Stimulated activated CD4-positive, alpha-beta T cell treated with anti-CD3 and anti-CD28 coated beads, Interleukin-15, amount 100 ng/mL, for 1 hour (primary cell): Measurements from ENCODE around the gene MIF4GD.
"Not testable (repeated sequence)": the region's sequence is repeated elsewhere in the genome, so short reads cannot be mapped to it uniquely, and the experiment has no call there.

Source experiments
- DNase-seq, 2 donors: peaks; one replicate each; pipeline ENCODE4 v3.0.0-alpha.2; 2020; ENCODE audit warnings: low read depth in 1 of 2, low spot score in 1 of 2

The MIF4GD gene

DNA sequence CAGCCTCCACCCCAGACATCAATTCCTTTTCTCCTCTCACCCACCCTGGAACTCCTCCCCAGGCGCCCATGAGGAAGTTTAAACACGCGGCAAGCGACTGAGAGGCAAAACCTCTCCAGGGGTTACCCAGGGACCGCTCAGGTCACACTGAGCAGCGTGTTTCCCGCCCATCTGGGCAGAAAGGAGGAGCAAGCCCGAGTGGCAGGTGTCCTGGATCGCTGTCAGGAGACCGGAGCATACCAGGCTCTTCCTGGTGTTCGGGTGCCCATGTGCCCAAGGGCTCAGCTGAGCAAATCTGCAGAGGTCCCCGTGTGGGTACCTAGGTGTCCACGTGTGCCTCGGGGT lies 17.7 kb upstream of the MIF4GD start:
- peak; percentile 14 to 32 for DNase-seq

DNA sequence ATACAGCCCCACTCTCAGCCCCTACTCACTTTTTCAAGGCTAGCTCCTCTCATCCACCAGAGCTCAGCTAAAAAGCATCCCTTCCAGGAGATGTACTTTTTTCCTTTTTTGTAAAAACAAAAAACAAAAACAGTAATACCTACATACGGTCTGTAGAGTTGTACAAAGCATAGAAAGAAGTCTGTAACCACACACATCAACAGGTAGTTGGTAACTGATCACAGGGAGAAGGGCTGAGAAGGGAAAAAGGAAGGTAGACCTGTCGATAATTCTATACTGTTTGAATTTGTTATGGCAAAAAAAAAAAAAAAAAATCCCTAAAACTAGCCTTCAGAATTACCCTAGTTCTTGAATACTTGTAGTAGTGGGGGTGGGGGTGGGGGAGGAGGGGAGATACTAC lies 17.3 kb upstream of the MIF4GD start:
- DNase-seq: no peak

DNA sequence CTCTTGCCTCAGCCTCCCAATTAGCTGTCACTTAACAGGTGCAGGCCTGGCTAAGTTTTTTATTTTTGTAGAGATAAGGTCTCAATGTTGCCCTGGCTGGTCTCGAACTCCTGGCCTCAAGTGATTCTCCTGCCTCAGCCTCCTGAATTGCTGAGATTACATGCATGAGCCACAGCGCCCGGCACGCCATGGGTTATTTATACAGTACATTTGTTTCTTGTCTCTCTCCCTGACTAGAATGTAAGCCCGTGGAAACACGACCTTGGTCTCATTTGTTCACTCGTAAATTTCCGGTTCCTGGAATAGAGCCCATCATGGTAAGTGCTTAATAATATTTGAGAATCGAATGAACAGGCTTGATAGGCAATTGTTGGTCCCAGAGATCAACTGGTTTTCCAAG lies 16.2 kb upstream of the MIF4GD start:
- no peak for DNase-seq

DNA sequence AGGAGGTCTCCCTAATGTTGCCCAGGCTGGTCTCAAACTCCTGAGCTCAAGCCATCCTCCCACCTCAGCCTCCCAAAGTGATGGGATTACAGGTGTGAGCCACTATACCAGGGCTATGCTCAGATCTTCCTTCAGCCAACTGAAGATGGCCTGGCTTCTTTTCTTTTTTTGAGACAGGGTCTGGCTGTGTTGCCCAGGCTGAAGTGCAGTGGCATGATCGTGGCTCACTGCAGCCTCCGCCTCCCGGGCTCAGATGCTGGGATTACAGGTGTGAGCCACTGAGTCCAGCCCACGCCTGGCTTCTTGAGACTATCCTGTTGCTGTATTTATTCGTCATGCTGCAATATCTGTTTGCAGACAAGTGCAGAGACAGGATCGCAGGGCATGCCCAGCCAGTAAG lies 14.1 kb upstream of the MIF4GD start:
- DNase-seq: no peak

DNA sequence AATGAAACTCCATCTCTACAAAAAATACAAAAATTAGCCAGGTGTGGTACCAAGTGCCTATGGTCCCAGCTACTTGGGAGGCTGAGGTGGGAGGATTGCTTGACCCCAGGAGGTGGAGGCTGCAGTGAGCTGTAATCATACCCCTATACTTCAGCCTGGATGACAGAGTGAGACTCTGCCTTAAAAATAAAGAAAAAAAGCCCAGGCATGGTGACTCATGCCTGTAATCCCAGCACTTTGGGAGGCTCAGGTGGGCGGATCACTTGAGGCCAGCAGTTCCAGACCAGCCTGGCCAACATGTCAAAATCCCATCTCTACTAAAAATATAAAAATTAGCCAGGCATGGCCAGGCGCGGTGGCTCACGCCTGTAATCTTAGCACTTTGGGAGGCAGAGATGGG lies 9.2 kb upstream of the MIF4GD start:
- not testable (repeated sequence) for DNase-seq

DNA sequence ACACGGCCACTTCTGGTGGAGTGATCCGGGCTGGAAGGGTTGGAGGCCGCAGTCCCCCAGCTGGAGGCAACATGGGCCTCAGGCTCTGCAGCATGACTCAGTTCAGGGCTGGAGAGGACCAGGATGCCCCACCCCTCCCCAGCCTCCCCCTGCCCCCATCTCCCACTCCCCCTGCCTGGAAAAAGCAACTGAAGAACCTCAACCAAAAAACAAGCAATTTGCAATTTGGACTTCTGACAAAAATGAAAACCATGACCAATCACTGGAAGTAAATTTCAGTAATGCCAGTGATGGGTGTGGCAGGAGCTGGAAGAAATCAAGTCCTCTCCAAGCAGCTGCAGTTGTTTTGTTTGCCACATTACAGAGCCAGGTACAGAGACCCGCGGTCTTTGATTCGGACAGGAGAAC lies 6.6 kb upstream of the MIF4GD start:
- DNase-seq: no peak

DNA sequence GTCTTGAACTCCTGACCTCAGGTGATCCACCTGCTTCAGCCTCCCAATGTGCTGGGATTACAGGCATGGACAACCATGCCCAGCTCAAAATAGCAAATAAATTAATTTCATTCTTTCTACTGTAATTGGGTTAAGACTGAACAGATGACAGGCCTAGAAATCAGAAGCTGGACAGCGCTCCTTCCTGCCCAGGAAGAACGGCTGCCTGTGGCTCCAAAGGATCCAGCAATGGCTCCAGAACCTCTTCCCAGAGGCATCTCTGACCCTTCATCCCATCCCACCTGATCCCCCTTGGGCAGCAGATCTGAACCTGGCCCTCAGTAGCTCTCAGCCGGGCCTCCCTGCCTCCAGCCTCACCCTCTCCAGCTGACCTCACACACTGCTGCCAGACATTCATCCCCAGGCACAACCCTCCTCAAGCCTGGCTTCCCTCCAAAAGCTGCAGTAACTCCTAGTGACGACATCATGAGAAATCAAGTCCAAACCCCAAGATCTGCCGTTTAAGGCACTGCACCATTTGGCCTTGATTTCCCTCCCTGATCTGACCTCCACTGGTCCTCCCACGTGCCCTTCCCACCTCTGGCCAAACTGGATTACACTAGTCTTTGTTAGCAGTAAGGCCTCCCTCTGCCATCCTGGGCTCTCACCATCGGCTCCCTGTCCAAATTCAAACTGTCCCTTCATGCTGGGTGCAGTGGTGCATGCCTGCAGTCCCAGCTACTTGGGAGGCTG lies 3.1 kb upstream of the MIF4GD start:
- DNase-seq: no peak

DNA sequence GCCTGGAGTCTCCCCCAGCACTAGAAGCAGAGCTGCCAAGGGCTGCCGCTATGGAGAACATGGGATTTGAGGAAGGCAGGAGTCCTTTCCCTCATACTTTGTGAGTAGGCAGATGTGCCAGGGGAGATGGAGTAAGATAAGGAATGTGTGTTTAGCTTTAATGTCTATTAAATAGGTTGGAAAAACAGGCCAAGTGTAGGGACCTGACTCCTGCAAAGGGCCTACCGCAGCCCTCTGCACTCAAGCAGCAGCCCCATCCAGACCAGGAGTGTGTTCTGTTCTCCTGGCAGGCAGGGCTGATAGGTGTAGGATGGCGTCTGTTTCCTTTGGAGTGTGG lies 1.8 kb upstream of the MIF4GD start:
- no peak for DNase-seq

DNA sequence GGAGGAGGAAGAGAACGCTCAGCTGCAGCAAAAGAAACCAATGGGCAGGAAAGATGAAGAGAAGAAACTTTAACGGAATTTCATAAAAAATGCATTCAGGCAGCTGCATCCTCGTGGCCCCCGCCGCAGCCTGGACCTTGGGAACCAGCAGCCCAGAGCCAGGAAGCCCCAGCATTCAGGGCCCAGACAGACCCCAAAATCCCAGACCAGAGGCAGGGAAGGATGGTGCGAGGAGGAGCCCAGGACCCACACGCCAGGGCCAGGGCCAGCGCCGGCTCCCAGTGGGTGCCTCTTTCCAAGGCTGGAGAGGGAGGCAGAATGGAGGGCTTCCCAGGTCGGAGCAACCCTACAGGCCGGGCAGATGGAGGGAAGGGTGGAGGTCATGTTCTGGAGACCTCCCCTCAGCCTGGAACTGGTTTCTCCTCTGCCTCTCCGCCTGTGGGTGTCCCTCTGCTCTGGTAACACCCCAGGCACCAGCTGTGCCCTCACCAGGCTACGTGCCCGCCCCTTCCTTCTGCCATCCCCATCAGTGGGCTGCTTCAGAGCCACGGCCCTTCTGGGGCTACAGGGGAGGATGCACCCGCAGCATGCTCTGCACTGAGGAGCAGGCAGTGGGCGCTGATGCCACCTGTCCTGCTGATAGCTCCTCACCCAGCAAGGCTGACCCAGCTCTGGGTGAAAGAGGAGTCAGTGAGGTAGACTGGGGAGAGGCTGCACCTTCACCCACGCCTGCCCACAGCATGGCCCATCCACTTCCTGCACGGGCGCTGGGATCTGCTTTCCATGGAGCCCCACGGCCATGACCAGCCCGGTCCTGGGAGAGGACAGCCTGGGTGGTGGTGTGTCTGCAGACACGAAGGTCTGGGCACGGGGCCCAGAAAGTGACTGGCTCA lies 1.2 kb upstream of the MIF4GD start:
- no peak for DNase-seq

DNA sequence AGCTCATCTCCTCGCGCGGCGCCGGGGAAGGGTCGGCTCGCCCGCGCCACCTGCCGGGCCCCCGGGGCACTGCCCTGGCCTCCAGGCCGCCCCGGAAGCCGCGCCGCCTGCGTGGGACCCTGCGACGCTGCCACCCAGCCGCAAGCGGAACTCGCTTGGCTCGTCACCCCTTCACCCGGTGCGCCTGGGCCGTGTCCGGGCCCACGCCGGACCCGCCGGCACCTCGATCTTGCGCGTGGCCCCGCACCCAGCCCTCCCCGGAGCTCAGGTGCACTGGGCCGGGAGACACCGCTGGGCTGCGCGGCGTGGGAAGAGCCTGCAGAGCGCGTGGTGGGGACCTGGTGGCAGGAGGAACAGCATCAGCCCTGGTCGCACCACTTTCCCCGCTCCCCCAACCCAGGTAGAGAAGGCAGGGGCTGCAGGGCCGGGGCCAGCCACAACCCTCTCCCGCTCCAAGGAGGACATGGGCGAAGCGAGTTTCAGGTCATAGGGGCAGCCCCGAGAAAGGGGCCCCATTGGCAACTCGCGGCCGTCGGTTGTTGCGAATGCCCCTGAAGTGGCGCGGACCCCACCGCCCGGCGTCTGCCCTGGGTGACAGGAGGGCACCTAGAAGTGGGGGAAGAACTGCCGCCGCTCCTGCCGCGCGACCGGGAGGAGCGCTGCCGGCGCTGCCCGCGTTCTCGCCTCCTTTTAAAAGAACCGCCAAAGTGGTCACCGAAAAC lies 363 bp upstream of the MIF4GD start:
- DNase-seq: peak; percentile 85 to 89

DNA sequence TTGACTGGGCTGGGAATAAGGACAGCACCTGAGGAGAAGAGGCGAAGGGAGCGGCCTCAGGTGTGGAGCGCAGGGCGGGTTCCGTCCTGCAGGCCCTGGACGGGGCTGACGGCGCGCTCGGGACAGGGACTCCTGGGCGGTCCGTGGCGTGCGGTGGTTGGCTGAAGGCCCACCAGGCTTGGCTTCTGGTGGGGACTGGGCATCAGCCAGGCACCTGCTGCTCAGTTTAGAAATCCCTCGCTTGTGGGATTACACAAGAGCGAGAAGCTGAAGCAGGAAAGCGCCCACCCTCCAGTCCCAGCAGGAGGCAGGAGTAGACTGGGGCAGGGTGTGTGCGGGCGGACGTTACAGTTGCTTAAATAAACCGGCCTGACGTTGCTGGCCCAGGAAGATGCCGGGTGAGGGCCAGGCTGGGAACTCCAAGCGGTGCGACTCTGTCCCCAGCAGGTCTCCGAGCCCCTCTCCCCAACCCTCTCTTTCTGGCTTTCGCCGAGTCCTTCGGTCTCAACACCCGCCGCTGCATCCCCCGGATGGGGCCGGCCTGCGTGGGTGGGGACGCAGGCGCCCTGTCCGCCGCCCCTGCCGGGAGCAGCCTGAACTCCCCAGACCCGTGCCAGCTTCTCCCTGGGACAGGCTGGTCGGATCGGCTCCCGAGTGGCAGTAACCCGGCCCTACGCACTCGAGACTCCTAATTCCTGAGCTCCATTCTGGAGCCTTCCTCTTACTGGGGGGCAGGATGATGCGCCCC lies 639 bp downstream of the MIF4GD start:
- peak in 1 of 2 donors; percentile 35 for DNase-seq

DNA sequence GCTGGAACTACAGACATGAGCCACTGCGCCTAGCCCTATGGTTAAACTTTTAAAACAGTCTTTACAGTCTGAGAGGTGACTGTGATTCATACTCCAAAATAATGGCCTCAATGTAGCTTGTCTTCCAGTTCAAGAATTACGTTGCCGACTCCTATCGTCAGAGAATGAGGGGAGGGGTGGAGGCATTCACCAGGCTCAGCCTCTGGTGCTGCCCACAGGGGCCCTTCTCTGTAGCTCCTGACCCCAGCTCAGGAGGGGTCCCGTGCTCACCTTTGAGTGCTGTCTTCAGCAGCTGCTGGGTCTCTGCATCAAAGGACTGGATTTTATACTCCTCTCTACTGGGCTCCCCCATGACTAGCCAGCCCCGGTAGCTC lies 1.2 kb downstream of the MIF4GD start:
- no peak for DNase-seq

DNA sequence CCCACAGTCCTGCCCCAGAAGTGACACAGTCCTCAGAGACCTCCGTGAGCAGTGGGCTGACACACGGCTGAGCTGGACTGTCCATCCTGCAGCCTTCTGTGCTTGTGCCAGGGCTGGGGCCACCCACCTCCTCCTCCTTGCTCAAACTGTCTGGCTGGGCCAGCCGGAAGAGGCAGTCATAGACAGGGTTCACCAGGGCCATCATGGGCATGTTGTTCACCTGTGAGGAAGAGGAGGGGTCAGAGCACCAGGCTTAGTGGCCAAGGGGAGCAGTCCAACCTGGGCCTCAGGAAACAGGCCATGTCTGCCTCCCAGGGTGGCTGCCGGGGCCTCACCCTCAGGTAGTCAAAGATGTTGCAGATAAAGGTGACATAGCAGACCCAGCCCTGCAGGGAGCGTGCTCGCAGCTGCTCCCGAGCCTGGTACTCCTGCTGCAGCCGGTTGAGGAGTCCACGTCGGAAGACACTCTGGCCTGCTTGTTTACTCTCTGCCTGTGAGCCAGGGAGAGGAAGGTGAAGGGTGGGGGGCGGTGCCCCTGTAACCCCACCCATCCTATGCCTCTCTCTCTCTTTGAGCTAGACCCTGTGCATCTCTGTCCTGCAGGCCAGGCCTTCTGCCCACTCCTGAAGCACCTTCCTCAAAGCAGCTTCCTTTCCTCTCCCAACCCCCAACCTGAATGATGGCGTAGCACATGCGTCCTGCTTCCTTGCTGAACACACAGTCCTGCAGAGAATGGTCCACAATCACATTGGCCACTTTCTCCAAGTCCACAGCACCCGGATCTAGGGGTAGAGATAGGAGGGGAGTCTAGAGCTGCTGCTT lies 3.4 kb downstream of the MIF4GD start:
- no peak for DNase-seq

DNA sequence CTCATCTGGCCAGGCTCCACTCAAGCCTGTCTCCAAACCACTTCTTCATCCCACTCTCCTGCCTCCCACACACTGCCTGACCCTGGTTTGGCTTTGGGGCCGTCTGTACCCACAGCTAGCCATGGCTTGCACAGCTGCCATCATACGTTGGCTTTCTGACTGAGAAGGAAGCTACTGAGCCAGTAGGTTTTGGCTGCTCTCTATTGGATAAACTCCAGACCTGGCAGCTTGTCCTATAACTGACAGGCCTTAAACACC lies 3.9 kb downstream of the MIF4GD start:
- no peak for DNase-seq

DNA sequence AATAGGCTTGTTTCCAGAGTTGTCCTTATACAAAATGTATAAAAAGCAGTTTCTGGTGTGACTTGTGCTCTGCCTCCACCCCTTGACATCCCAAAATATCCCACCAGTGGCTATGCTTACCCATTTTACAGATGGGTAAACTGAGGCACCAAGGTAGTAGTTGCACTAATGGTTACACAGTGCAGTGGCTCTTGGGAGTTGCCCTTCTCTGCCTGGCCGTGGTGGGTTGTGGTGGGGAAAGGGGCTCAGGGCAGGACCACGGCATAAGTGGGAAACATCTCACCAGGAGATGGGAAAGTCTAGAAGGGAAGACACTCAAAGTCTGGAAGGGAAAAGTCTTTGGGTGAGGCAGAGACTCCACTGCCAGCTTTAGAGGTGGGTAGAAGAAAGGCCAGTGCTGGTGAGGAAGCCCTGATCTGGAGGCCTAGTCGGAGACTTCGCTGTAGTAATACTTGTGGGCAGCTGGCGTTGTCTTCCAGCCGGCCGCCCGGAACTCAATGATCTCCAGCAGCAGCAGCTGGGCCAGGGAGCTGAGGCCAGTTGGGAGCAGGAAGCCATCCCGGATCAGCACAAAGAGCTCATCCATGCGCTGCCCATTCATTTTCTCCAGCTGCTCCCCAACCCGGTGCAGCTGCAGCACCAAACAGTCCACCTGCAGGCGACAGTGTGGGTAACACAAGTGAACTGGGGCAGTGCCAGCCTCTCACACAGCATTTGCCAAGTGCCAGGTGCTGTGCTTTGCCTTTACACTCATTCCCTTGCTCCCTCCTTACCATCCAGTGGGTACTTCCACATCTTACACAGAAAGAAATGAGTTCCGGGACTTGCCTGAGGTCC lies 4.5 kb downstream of the MIF4GD start:
- DNase-seq: no peak

DNA sequence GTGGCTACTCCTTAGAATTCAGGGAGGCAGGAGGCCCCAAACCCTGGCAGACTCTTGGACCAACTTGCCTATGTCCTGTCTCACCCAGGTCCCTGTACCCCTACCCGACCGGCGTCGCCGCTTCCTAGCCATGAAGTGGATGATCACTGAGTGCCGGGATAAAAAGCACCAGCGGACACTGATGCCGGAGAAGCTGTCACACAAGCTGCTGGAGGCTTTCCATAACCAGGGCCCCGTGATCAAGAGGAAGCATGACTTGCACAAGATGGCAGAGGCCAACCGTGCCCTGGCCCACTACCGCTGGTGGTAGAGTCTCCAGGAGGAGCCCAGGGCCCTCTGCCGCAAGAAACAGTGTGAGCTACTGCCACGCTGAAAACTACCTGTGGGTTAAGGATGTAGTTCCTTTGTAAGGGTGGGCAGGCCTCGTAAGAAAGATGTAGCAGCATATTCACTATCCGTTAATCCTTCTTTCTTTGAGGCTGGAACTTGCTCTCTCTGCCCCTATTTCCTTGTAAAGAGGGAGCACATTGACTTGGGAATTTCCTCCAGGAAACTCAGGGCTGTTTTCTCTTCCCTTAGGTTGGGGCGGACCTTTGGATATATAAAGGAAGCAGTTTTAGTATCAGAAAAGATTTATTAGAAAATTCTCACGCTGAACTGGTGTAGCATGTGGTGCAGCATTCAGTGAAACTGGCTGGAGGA lies 5.3 kb downstream of the MIF4GD start:
- DNase-seq: no peak

DNA sequence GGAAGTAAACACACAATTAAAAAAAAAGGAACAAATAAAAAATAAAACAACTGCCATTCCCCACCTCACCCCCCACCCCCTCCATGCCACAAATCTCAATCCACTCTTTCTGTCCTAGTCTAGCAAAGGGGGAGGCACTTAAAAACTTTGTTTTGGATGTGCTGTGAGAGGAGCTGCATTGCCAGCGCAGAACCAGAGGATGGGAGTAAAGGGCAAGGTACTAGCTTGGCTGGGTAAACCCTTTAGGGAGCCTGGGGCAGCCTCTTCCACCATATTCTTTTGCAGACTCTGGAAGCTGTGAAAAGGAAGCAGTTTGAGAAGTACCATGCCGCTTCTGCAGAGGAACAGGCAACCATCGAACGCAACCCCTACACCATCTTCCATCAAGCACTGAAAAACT lies 8.0 kb downstream of the MIF4GD start:
- DNase-seq: no peak

DNA sequence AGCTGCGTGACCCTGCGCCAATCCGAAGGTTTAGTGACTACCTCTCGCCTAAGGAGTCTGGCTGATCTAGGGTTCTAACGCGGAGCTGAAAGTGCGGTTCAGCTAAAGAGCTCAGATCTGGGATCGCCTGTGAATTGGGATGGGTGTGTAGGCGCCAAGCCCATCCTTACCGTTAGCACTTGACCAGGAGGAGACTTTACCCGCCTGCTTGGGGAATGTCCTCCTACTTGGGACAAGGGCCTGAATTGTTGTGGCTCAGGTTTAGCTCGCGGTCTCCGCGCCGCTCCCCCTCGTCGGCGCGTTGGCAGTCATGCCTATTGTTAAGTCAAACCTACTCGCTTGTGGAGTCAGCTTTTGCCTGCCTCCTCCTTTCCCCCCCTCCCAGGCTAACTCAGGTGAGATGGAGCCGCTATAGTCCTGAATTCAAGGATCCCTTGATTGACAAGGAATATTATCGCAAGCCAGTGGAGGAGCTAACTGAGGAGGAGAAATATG lies 8.9 kb downstream of the MIF4GD start:
- no peak for DNase-seq
